Lower leg skin (tissue), 3 donors: Measurements from ENCODE around the gene UBE2L5.

Experiments
- POLR2A ChIP-seq, 2 donors: fragments of 450-650 bp; IDR thresholded peaks; one replicate each; pipeline ENCODE4 v1.6.1; 2016 to 2017; ENCODE audit warnings: antibody characterized with exemption in 2 of 2, mild to moderate bottlenecking in 1 of 2, moderate library complexity in 1 of 2
- TF ChIP-seq, protein P1 (sequence below), 3 donors: fragments of 450-650 bp; IDR thresholded peaks; one replicate each; pipeline ENCODE4 v1.5.1; 2016; ENCODE audit warnings: antibody characterized with exemption in 3 of 3, mild to moderate bottlenecking in 3 of 3, moderate library complexity in 2 of 3

DNA sequence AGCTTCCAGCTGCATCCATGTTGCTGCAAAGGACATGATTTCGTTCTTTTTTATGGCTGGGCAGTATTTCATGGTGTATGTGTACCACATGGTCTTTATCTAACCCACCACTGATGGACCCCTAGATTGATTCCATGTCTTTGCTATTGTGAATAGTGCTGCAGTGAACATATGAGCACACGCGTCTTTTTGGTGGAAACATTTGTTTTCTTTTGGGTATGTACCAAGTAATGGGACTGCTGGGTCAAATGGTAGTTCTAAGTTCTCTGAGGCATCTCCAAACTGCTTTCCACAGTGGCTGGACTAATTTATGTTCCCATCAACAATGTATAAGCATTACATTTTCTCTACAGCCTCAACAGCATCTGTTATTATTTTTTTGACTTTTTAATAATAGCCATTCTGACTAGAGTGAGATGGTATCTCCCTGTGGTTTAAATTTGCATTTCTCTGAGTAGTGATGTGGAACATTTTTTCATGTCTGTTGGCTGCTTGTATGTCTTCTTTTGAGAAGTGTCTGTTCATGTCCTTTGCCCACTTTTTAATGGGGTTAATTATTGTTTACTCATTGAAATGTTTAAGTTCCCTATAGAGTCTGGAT, 6.8 kb upstream of the UBE2L5 start:
- TF ChIP-seq, protein P1, sequence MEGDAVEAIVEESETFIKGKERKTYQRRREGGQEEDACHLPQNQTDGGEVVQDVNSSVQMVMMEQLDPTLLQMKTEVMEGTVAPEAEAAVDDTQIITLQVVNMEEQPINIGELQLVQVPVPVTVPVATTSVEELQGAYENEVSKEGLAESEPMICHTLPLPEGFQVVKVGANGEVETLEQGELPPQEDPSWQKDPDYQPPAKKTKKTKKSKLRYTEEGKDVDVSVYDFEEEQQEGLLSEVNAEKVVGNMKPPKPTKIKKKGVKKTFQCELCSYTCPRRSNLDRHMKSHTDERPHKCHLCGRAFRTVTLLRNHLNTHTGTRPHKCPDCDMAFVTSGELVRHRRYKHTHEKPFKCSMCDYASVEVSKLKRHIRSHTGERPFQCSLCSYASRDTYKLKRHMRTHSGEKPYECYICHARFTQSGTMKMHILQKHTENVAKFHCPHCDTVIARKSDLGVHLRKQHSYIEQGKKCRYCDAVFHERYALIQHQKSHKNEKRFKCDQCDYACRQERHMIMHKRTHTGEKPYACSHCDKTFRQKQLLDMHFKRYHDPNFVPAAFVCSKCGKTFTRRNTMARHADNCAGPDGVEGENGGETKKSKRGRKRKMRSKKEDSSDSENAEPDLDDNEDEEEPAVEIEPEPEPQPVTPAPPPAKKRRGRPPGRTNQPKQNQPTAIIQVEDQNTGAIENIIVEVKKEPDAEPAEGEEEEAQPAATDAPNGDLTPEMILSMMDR (IDR thresholded peaks at IDR 0.05), result no peak
- TF ChIP-seq POLR2A (IDR thresholded peaks at IDR 0.05), result no peak
